Middle frontal gyrus (tissue), 1 donor: ENCODE measurements around the gene SMAD5.

Experiments used
- DNase-seq: peaks from one replicate; pipeline ENCODE4 v3.0.0-alpha.2; 2015; ENCODE audit warnings: low spot score; ENCODE audit errors: extremely low spot score

Gene SMAD5

DNA sequence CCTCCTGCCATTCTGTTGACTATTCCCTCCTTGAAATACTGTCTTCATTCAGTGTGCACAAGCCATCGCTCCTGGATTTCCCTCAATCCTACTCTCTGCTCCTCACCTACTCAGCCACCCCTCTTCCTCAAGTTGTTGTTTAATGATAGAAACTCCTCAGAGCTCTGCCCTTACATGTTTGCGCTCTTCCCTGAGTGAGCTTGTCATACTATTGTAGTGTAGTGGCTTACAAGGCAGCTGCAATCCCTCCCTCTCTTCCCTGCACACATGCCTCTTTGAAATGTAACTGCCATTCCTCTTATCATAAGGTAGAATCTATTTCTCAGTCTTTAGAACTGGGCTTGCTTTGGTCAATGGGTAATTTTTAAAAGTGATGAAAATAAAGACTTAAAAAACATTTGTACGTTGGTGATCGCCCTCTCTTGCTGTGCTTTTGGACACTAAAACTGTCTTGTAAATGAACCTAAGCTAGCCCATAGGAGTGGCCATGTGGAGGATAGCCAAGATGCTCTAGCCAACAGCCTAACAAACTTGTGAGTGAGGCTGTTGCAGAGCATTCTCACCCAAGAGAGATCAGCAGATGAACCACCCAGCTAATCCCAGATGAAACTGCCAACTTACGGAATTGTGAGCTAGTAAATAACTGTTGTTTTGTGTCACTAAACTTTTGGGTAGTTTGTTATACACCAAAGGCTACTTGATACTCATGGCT is 18.1 kb upstream of the SMAD5 start:
- no peak for DNase-seq

DNA sequence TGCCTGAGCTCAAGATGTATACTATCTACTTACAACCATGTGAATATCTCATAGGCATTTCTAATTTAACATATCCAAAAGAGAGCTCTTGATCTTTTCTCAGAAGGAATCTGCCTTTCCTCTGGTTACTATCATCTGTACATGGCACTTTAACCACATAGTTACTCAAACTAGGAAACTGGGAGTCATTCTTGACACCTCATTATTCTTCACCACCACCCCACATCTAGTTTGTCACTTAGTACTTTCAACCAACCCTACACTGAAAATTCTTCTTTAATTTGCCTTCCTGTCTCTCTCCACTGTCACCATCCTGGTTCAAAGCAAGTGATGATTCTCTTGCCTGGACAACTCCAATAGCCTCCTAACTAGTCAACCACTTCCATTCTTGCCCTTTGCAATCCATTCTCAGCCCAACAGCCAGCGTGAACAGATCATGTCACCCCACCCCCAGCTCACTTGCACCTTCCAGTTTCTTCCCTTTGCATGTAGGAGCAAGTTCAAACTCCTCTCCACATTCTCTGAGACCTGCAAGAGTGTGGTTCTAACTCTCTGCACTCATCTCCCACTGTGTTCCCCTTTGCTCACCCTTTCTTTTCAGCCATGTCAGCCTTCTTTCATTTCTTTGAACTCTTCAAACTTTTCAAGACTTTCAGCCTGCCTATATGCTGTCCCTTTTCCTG is 17.3 kb upstream of the SMAD5 start:
- DNase-seq = no peak

- DNase-seq = no peak
Observed at GRCh38 chr5:136120529-136120928, 12.1 kb upstream of the SMAD5 start.

DNA sequence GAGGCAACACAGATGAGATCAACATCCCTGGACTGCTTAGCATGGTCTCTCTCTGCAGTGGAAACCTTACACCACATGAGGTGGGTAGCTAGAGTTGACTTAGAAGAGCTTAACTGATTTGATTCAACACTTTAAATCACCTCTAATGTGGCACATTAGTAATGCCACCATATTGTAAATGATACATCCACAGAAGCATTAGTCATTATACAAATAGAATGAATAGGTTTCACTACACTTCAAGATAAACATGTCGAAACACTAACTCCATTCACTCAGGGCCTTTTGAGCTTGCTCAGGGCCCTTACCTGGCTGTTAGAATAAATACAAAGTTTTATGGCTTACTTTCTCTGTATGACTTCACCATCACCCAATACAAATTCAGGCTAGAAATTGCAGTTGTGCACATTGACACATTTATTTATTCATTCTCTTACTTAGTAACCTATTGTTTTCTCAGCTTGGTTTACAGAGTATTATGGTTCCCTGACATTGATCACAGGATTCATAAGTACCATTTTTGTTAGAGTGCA is 9.3 kb upstream of the SMAD5 start:
- no peak for DNase-seq

DNA sequence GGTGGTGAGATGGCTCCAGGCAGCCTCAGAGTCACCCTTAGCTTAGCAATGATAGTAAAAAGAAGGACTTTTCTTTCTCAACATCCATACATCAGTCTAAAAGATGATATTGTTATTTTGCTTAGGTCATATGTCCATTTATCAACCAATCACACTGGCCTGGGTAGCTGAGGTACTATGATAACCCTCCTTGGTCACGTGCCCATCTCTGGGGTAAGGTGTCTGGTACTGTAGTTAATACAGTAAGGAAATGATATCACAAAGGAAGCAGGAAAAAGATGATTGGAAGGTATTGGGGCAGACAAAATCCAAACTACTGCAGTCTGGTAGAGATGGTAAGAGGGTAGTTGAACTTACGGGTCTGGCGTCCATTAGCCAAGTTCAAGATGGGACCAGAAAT is 5.1 kb upstream of the SMAD5 start:
- no peak for DNase-seq

DNA sequence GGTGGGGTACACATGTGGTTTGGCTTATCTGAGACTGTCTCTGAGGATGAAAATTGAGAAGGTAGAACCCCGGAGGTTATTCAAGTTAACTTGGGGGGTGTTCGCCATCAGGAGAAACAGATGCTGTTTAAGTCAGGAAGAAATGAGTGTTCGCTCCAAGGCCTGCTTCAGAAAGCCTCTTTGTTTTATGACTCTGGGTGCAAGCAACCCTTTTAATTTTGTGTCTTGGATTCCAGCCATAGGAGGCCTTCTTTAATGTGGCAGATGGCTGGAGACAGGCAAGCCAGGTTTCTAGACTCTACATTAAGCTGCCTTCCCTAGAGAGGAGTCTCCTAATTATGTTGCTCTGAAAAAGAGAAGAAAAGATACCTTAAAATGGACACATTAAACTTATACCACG is 4.2 kb upstream of the SMAD5 start:
- peak; percentile 5 for DNase-seq

- DNase-seq = no peak
Observed at GRCh38 chr5:136129445-136129844, 3.2 kb upstream of the SMAD5 start.

GRCh38 chr5:136130581-136130980 is 2.1 kb upstream of the SMAD5 start:
- no peak for DNase-seq

DNA sequence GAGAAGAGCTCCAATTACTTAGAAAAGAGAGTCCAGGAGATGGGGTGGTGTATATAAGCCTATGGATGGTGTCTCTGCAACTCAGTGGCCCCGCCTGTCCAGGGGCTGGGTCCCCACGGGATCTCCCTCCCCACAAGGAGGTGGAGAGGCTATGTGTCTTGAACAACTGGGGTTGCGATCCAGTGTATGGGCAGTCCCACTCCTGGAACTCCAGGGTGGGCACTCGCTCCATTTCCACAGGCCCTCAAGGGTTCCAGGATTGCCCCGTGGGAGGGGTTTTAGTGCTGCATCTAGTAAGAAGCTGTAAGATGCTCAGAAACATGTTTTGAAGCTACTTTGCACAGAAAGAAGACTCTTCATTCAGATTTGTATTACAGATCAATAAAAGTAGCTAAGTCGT is 558 bp upstream of the SMAD5 start:
- peak; percentile 31 for DNase-seq

DNA sequence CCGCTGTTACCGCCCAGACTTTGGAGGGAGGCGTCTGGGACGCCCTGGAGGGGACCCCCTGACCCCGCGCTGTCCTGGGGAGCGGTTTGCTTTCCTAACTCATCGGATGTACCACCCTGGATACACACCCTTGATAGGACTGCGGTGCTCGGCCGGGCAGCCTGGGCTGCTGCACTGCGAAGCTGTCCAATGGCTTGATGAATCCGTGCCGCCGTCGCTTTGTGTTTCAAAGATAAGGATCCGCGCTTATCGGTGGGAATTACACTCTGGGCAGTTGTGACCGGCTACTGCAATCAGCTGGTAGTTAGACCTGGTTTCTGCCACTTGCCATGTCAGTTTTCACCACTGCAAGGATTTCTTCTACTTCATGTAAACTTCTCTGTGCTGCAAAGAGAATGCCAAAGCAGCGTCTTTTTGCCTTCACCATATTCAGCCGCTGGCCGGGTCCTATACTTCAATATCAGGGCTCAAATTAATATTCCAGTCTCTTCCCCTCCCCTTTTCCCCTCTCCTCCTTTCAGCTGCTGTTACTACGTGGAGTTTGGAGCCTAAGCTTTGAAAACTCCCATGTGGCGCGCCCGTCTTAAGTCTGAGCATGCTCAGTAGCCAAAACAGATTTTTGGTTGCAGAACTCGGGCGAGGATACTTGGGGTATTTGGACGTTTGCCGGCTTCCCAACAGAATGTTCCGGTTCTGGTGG is 727 bp downstream of the SMAD5 start:
- DNase-seq = peak; percentile 5

GRCh38 chr5:136133922-136134379 is 1.3 kb downstream of the SMAD5 start:
- DNase-seq = no peak

- no peak for DNase-seq
Observed at GRCh38 chr5:136134653-136135052, 2.0 kb downstream of the SMAD5 start.

GRCh38 chr5:136135536-136135935 is 2.9 kb downstream of the SMAD5 start:
- no peak for DNase-seq

DNA sequence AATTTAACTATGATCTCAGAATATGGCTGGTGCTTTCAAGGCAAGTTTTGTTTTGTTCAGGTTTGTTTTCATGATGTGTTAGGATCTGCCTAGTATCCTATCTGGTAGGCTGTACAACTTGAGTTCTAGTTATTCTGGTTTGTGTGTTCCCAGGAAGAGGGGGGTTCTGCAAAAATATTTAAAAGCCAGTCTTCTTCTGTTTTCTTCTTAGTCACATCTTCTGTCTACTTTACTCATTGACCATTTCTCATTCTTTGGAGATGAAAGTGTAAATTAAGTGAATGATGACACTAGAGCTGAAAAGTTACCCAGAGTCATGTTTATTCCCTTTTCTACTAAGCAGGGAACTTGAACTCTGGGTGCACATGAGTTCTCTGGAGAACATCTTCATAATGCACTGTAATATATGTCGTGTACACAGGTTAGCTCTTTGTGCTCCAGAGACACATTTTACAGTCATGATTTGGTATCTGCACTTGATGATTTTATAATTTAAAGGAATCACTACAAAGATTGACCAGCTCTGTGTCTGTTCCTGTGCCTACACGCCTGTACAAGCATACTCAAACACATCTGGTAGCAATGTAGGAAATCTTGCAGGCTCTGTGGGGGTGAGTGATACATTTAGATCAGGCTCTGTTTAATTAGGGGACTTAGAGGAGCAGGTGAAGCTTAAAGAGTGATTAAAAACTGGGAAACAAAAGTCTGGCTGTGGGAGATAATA is 5.0 kb downstream of the SMAD5 start:
- DNase-seq = no peak

GRCh38 chr5:136141561-136141960 is 8.9 kb downstream of the SMAD5 start:
- DNase-seq = no peak

DNA sequence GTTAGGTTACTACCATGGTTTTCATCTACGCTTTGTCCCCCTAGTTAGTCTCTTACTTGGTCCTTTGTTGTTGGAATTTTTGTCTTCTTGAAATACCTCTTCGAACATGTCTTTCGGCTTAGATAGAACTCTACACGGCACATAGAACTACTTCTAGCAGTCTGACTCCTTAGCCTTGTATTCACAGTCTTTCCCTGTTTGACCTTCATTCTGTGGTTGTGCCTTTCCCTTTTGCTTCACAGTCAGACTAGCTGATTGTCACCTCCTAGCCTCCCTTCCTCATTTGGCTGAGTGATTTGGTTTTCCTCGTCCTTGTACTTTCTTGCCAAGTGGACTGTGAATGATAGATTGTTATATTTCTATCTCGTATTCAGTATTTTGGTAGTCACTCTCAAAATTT is 10.7 kb downstream of the SMAD5 start:
- DNase-seq = no peak

- no peak for DNase-seq
Observed at GRCh38 chr5:136143763-136144162, 11.1 kb downstream of the SMAD5 start.

GRCh38 chr5:136145030-136145429 is 12.4 kb downstream of the SMAD5 start:
- DNase-seq = no peak

- DNase-seq = no peak
Observed at GRCh38 chr5:136146201-136146600, 13.6 kb downstream of the SMAD5 start.

DNA sequence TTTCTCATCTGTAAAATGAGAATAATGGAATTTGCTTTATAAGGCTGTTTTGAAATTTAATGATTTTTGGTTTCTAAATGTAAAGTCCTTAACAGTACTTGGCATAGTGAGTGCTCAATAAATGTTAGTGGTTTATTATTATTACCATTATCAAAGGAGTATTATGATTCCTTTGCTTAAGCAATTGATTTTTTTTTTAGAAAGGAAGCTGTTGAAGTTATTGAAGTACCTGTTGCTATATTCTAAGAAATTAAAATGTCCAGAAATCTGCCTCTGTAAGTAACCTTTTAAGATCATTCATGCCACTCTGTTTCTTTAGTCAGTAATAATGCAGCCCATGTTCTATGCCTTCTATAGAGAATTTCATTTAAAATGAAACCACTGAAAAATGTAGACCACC is 15.0 kb downstream of the SMAD5 start:
- no peak for DNase-seq

GRCh38 chr5:136149891-136150290 is 17.2 kb downstream of the SMAD5 start:
- DNase-seq = no peak
